Keratinocyte (primary cell): ENCODE results near the gene NAXD. TPM values are rescaled to one million over a fixed set of nuclear protein-coding genes. Genes with fewer than 3 reads are reported as not detected.
"Not testable (repeated sequence)": the region's sequence is repeated elsewhere in the genome, so short reads cannot be mapped to it uniquely, and the experiment has no call there.

Experiments
- DNase-seq: peaks from one replicate; pipeline ENCODE4 v3.0.0-alpha.2; 2011; ENCODE audit warnings: low read depth, missing footprints, low spot score
- FAIRE-seq: peaks from 2 replicates; lab custom pipeline; 2011; peaks lifted over from hg19 to GRCh38; lab: Jason Lieb, UNC
- H2AFZ ChIP-seq: 2 replicates; pipeline ENCODE4 v1.6.0; 2012; ENCODE audit warnings: low read length, control low read depth, inconsistent platforms; ENCODE audit not compliant: control insufficient read depth
- H3K27ac ChIP-seq: 2 replicates; pipeline ENCODE4 v1.5.1; 2011; ENCODE audit warnings: low read length; ENCODE audit not compliant: control insufficient read depth, insufficient read depth
- H3K27me3 ChIP-seq: 3 replicates; pipeline ENCODE4 v1.6.0; 2011; ENCODE audit warnings: low read length; ENCODE audit not compliant: control insufficient read depth, insufficient read depth; ENCODE audit errors: extremely low read depth
- H3K36me3 ChIP-seq, 2 experiments: 2 replicates in 1 of 2; 3 replicates in 1 of 2; pipeline ENCODE4 v1.5.1; 2011; ENCODE audit warnings: low read length in 2 of 2, mild to moderate bottlenecking in 1 of 2; ENCODE audit not compliant: control insufficient read depth in 2 of 2, insufficient read depth in 2 of 2; ENCODE audit errors: extremely low read depth in 1 of 2
- H3K4me1 ChIP-seq: 3 replicates; pipeline ENCODE4 v1.5.1; 2011; ENCODE audit warnings: low read length; ENCODE audit not compliant: control insufficient read depth, insufficient read depth; ENCODE audit errors: extremely low read depth
- H3K4me2 ChIP-seq: 3 replicates; pipeline ENCODE4 v1.6.0; 2011; ENCODE audit warnings: low read depth, low read length; ENCODE audit not compliant: control insufficient read depth, insufficient read depth; ENCODE audit errors: extremely low read depth
- H3K4me3 ChIP-seq, 3 experiments: fragments of 200-600 bp in 1 of 3; sonication (generic) in 1 of 3; 2 replicates in 2 of 3; 3 replicates in 1 of 3; pipeline ENCODE4 v1.5.1; 2011 to 2016; ENCODE audit warnings: low read length in 3 of 3, mild to moderate bottlenecking in 3 of 3, control low read depth in 2 of 3, inconsistent platforms in 1 of 3, low read depth in 1 of 3, mixed read lengths in 1 of 3, mixed run types in 1 of 3, moderate library complexity in 1 of 3; ENCODE audit not compliant: control insufficient read depth in 2 of 3, insufficient read depth in 2 of 3; ENCODE audit errors: extremely low read depth in 1 of 3
- H3K79me2 ChIP-seq: 2 replicates; pipeline ENCODE4 v1.6.0; 2012; ENCODE audit warnings: low read length; ENCODE audit not compliant: control insufficient read depth, insufficient read depth
- H3K9ac ChIP-seq: 3 replicates; pipeline ENCODE4 v1.6.0; 2011; ENCODE audit warnings: low read length; ENCODE audit not compliant: control insufficient read depth, insufficient read depth; ENCODE audit errors: extremely low read depth
- H3K9me1 ChIP-seq: 3 replicates; pipeline ENCODE4 v1.6.0; 2011; ENCODE audit warnings: low read length; ENCODE audit not compliant: control insufficient read depth, insufficient read depth; ENCODE audit errors: extremely low read depth
- H3K9me3 ChIP-seq: 2 replicates; pipeline ENCODE4 v1.5.1; 2012; ENCODE audit warnings: low read depth, low read length; ENCODE audit not compliant: control insufficient read depth
- H4K20me1 ChIP-seq: 3 replicates; pipeline ENCODE4 v1.6.0; 2011; ENCODE audit warnings: low read length; ENCODE audit not compliant: control insufficient read depth, insufficient read depth; ENCODE audit errors: extremely low read depth
- EZH2 ChIP-seq: IDR thresholded peaks from one replicate; pipeline ENCODE4 v1.6.1; 2012; ENCODE audit warnings: inconsistent platforms, mild to moderate bottlenecking, low read length, moderate library complexity
- dilution Hi-C: fragments of 300-500 bp; cut with MboI; formaldehyde crosslinking; loops from one replicate; pipeline ENCODE4 v1.7.0; 2020; ENCODE audit warnings: low sequenced_read_pairs; ENCODE audit not compliant: extremely low pct_ligation_motif_present
- polyA plus RNA-seq, 5 experiments: library from polyadenylated mRNA; depleted of rRNA in 3 of 5; stranded (reverse) in 3 of 5; stranded (forward) in 1 of 5; unstranded in 1 of 5; fragments of >200 nt; gene quantifications; 1 replicate in 1 of 5; 2 replicates in 3 of 5; 3 replicates in 1 of 5; pipeline versions ENCODE4 v1.2.1 to v1.2.3, GENCODE V29; 2011 to 2012; ENCODE audit warnings: missing spikeins in 2 of 5, low read depth in 1 of 5, low replicate concordance in 1 of 5
- TF ChIP-seq, protein P1 (sequence below), 3 experiments: IDR thresholded peaks in 1 of 3; conservative IDR thresholded peaks in 1 of 3; optimal IDR thresholded peaks in 1 of 3; 2 replicates in 2 of 3; 3 replicates in 1 of 3; pipeline versions ENCODE3 to v1.5.1; 2011; ENCODE audit warnings: low read length in 3 of 3, mild to moderate bottlenecking in 3 of 3, moderate library complexity in 2 of 3, control low read depth in 1 of 3, inconsistent platforms in 1 of 3; ENCODE audit not compliant: insufficient read depth in 2 of 3; ENCODE audit errors: extremely low read depth in 1 of 3

NAXD gene
- polyA plus RNA-seq, 1 donor (not counting 4 experiments of a cell fraction or from before 2014, with no cell fraction given): 18.0 TPM

DNA sequence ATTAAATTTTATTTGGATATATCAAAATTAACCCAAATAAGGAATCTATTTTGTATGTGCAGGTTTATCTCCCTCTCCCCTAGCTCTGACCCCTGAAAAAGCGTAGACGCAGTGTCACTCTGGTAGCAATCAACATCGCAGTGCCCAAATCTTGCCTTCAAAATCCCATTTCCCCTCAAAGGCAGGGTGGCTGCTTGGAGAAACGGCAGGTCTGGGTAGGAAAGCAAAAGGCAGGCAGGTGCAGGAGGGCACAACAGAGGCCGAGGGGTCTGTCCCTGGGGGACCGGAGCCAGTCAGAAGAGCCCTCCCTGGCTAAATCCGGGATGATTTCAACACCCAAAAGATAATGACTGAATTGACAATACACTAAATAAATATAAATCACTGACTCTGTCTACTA lies 41.9 kb downstream of the NAXD start:
- Histone ChIP-seq H3K9me3 (no peaks in the 10 kb centered on the region), H3K36me3 (peaks cover 9 to 20% of the 10 kb centered on the region in 2 experiments), H3K4me3 (no peak overlapping the region), H3K4me1 (no peaks in the 10 kb centered on the region), H3K9ac (no peak overlapping the region), H3K79me2 (peaks cover 2% of the 10 kb centered on the region), H3K27ac (no peak overlapping the region), H3K4me2 (no peak overlapping the region), H4K20me1 (no peaks in the 10 kb centered on the region), H3K27me3 (no peaks in the 10 kb centered on the region), H3K9me1 (no peaks in the 10 kb centered on the region), H2AFZ (no peak overlapping the region)
- FAIRE-seq (no peak), DNase-seq (no peak)
- TF ChIP-seq EZH2: no peak
- TF ChIP-seq, protein P1, sequence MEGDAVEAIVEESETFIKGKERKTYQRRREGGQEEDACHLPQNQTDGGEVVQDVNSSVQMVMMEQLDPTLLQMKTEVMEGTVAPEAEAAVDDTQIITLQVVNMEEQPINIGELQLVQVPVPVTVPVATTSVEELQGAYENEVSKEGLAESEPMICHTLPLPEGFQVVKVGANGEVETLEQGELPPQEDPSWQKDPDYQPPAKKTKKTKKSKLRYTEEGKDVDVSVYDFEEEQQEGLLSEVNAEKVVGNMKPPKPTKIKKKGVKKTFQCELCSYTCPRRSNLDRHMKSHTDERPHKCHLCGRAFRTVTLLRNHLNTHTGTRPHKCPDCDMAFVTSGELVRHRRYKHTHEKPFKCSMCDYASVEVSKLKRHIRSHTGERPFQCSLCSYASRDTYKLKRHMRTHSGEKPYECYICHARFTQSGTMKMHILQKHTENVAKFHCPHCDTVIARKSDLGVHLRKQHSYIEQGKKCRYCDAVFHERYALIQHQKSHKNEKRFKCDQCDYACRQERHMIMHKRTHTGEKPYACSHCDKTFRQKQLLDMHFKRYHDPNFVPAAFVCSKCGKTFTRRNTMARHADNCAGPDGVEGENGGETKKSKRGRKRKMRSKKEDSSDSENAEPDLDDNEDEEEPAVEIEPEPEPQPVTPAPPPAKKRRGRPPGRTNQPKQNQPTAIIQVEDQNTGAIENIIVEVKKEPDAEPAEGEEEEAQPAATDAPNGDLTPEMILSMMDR (optimal IDR thresholded peaks at IDR 0.05 in 1 of 3, IDR thresholded peaks at IDR 0.05 in 1 of 3, conservative IDR thresholded peaks at IDR 0.05 in 1 of 3; ENCODE audit: extremely low read depth in 1 of 3, insufficient read depth in 2 of 3, low read length in 3 of 3): no peak
- dilution Hi-C loops: no loop called here

DNA sequence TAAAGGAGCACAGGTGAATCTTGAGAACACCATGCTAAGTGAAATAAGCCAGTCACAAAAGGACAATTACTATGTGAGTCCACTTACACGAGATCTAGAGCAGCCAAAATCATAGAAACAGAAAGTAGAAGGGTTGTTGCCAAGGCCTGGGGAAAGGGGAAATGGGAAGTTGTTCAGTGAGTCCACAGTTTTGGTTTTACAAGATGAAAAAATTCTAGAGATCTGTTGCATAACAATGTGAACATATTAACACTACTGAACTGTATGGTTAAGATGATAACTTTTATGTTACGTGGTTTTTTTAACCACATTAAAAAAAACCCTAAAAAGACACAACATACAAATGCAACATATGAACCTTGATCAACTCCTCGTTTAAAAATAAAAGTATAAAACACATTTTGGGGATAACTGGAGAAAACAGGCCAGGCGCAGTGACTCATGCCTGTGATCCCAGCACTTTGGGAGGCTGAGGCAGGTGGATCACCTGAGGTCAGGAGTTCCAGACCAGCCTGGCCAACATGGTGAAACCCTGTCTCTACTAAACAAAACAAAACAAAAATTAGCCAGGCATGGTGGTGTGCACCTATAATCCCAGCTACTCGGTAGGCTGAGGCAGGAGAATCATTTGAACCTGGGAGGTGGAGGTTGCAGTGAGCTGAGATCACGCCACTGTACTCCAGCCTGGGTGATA lies 43.0 kb downstream of the NAXD start:
- dilution Hi-C loops, DNase-seq, H3K9ac ChIP-seq, H3K79me2 ChIP-seq, H3K4me2 ChIP-seq, H3K9me3 ChIP-seq, H3K4me3 ChIP-seq, H3K27me3 ChIP-seq, H4K20me1 ChIP-seq, H2AFZ ChIP-seq, H3K4me1 ChIP-seq, H3K27ac ChIP-seq, H3K9me1 ChIP-seq: not testable (repeated sequence)
- H3K36me3 ChIP-seq: peaks cover 15% of the 10 kb centered on the region in 2 experiments
- peak; percentile 20 for FAIRE-seq

DNA sequence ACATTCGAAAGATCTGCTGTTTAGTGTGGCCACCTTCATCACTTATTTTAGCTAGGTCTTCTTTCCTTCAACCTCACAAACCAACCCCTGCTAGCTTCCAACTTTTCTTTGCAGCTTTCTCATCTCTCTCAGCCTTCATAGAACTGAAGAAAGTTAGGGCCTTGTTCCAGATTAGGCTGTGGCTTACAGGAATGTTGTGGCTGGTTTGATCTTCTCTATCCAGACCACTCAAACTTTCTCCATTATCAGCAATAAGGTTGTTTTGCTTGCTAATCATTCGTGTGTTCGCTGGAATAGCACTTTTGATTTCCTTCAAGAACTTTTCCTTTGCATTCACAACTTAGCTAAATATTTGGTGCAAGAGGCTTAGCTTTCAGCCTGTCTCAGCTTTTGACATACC lies 45.9 kb downstream of the NAXD start:
- Histone ChIP-seq H4K20me1 (no peaks in the 10 kb centered on the region), H3K36me3 (peaks cover 19 to 25% of the 10 kb centered on the region in 2 experiments)
- TF ChIP-seq, protein P1 (optimal IDR thresholded peaks at IDR 0.05 in 1 of 3, IDR thresholded peaks at IDR 0.05 in 1 of 3, conservative IDR thresholded peaks at IDR 0.05 in 1 of 3; ENCODE audit: extremely low read depth in 1 of 3, insufficient read depth in 2 of 3, low read length in 3 of 3): no peak
- no peak for TF ChIP-seq EZH2

More for the DNA sequence above, 45.9 kb downstream of the NAXD start:
- Histone ChIP-seq H3K9me3 (no peaks in the 10 kb centered on the region), H3K79me2 (peaks cover 2% of the 10 kb centered on the region), H2AFZ (no peak overlapping the region), H3K27me3 (no peaks in the 10 kb centered on the region), H3K9ac (no peak overlapping the region), H3K9me1 (no peaks in the 10 kb centered on the region), H3K4me3 (no peak overlapping the region), H3K4me1 (no peaks in the 10 kb centered on the region), H3K4me2 (no peak overlapping the region), H3K27ac (no peak overlapping the region)
- DNase-seq (no peak), FAIRE-seq (no peak)
- dilution Hi-C loops: no loop called here
